ENCODE measurements around the gene C18orf32. TPM values are rescaled to one million over a fixed set of nuclear protein-coding genes. Genes with fewer than 3 reads are reported as not detected.
A peak's percentile ranks its signal among the peaks of the same experiment; 100 is the strongest.

Gene C18orf32
- total RNA-seq, 1 donor from 2014 or later: 21.1 TPM

DNA sequence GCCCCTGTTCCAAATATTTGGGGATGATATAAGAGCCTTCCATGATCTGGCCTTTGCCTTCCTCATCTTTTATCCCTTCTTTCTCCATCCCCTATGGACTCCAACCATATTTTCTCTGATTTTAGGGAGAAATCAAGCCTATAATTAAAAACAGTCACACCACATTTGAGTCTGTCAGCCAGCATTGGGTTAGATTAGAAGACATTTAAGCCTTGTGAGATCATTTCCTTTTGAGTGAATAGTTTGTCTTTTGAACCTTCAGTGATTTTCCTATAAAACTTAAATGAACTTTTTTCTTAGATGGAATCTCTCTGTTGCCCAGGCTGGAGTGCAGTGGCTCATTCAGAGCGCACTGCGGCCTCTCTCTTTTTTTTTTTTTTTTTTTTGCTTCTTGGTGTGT lies 7.6 kb upstream of the C18orf32 start:
- no peak overlapping the region for H3K4me3 ChIP-seq
- H3K27ac ChIP-seq: no peak overlapping the region
- DNase-seq (ENCODE audit: extremely low spot score in 2 of 2): no peak
- H3K9me3 ChIP-seq: no peaks in the 10 kb centered on the region
- H3K4me1 ChIP-seq: peaks cover 20% of the 10 kb centered on the region
- TF ChIP-seq POLR2A (IDR thresholded peaks at IDR 0.05) (no peak), POLR2AphosphoS5 (IDR thresholded peaks at IDR 0.05; ENCODE audit: insufficient read depth in 1 of 2, low read depth in 1 of 2) (no peak)
- TF ChIP-seq, protein P1, sequence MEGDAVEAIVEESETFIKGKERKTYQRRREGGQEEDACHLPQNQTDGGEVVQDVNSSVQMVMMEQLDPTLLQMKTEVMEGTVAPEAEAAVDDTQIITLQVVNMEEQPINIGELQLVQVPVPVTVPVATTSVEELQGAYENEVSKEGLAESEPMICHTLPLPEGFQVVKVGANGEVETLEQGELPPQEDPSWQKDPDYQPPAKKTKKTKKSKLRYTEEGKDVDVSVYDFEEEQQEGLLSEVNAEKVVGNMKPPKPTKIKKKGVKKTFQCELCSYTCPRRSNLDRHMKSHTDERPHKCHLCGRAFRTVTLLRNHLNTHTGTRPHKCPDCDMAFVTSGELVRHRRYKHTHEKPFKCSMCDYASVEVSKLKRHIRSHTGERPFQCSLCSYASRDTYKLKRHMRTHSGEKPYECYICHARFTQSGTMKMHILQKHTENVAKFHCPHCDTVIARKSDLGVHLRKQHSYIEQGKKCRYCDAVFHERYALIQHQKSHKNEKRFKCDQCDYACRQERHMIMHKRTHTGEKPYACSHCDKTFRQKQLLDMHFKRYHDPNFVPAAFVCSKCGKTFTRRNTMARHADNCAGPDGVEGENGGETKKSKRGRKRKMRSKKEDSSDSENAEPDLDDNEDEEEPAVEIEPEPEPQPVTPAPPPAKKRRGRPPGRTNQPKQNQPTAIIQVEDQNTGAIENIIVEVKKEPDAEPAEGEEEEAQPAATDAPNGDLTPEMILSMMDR (IDR thresholded peaks at IDR 0.05): no peak
- H3K36me3 ChIP-seq: peaks cover 0 to 18% of the 10 kb centered on the region in 2 donors
- H3K27me3 ChIP-seq: no peaks in the 10 kb centered on the region
- intact Hi-C loops (cut with DNase I): no loop called here

DNA sequence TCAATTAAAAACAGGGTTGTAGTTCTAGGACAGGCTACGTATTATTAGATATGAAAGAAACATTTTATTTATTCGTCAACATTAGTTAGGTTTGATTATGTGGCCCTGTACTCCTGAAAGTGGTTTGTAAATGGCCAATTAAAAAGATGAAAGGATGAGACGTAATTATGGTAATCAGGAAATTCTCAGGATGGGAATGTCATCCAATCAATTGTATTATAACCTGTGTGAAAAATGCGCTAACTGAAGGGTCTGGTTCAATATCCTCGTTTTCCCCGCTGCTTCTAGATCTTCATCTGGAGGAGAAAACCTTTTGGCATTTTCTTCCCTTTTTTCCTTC lies 5.6 kb upstream of the C18orf32 start:
- peaks cover 0 to 35% of the 10 kb centered on the region in 2 donors for H3K36me3 ChIP-seq
- H3K9me3 ChIP-seq: no peaks in the 10 kb centered on the region
- H3K4me1 ChIP-seq: peaks cover 33% of the 10 kb centered on the region
- DNase-seq (ENCODE audit: extremely low spot score in 2 of 2): no peak
- intact Hi-C loops (cut with DNase I): no loop called here
- TF ChIP-seq POLR2AphosphoS5 (IDR thresholded peaks at IDR 0.05; ENCODE audit: insufficient read depth in 1 of 2, low read depth in 1 of 2) (no peak), POLR2A (IDR thresholded peaks at IDR 0.05) (no peak)
- TF ChIP-seq, protein P1 (IDR thresholded peaks at IDR 0.05): no peak
- peak overlapping the region in 1 of 2 donors; percentile 83 for H3K4me3 ChIP-seq
- H3K27ac ChIP-seq: peak overlapping the region; percentile 87
- no peaks in the 10 kb centered on the region for H3K27me3 ChIP-seq

DNA sequence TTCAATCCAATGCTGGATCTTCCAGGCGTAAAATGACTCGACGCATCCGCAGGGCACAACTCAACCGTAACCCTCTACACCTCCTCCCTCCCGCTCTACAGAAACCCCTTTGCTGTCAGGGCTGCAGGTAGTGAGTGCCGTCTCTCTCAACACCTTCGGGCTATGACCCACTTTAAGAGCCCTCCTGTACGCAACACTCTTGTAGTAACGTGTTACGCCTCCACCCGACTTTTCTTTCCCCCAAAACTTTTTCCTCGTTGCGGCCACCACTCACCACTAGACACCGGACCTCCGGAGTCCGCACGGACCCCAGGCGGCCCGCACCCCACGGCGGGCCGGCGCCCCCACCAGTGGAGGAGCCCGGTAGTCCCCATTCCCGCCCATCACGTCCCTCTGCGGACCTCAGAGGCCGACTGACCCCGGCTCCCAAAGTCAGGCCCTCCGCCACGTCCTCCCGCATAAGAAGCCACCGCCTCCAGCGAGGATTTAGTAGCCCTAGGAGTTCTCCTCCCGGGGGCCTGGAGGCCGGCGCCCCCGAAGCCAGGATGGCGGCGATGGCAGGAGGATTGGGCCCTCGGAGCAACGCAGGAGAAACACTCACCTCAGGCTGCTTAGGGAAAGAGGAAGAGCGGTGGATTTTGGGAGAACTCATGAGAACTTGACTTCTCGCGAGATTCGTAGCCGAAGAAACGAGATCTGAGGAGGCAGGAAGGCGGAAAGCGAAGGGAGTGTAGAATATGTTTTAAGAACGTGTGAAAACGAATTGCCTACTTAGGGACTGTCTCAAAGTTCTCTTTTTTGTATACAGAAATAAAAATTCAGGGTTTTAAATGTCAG lies 5.0 kb upstream of the C18orf32 start, which contains the start of gene RPL17:
Gene RPL17 (minus strand): TSS at position 609 of the 837 bp plus-strand sequence.
- no peaks in the 10 kb centered on the region for H3K27me3 ChIP-seq
- H3K36me3 ChIP-seq: peaks cover 0 to 35% of the 10 kb centered on the region in 2 donors
- H3K27ac ChIP-seq: peak within 1 kb of the TSS; percentile 87
- TF ChIP-seq POLR2AphosphoS5 (IDR thresholded peaks at IDR 0.05; ENCODE audit: insufficient read depth in 1 of 2, low read depth in 1 of 2) (peak; percentile 99 to 100), POLR2A (IDR thresholded peaks at IDR 0.05) (peak in 1 of 2 donors; percentile 93)
- TF ChIP-seq, protein P1 (IDR thresholded peaks at IDR 0.05): no peak
- intact Hi-C loops (cut with DNase I): no loop called here
- DNase-seq (ENCODE audit: extremely low spot score in 2 of 2): peak in 1 of 2 donors; percentile 97
- H3K4me3 ChIP-seq: peak within 1 kb of the TSS; percentile 74 to 83
- peaks cover 37% of the 10 kb centered on the region for H3K4me1 ChIP-seq
- H3K9me3 ChIP-seq: no peaks in the 10 kb centered on the region

- H3K4me1 ChIP-seq: peaks cover 37% of the 10 kb centered on the region
- intact Hi-C loops (cut with DNase I): no loop called here
- no peaks in the 10 kb centered on the region for H3K27me3 ChIP-seq
- peak overlapping the region; percentile 87 for H3K27ac ChIP-seq
- H3K9me3 ChIP-seq: no peaks in the 10 kb centered on the region
- H3K4me3 ChIP-seq: peak overlapping the region; percentile 74 to 83
- TF ChIP-seq POLR2A (IDR thresholded peaks at IDR 0.05) (no peak), POLR2AphosphoS5 (IDR thresholded peaks at IDR 0.05; ENCODE audit: insufficient read depth in 1 of 2, low read depth in 1 of 2) (no peak)
- TF ChIP-seq, protein P1 (IDR thresholded peaks at IDR 0.05): no peak
- peaks cover 0 to 35% of the 10 kb centered on the region in 2 donors for H3K36me3 ChIP-seq
- DNase-seq (ENCODE audit: extremely low spot score in 2 of 2): no peak
These were observed 4.5 kb upstream of the C18orf32 start for GRCh38 chr18:49491534-49491856.

DNA sequence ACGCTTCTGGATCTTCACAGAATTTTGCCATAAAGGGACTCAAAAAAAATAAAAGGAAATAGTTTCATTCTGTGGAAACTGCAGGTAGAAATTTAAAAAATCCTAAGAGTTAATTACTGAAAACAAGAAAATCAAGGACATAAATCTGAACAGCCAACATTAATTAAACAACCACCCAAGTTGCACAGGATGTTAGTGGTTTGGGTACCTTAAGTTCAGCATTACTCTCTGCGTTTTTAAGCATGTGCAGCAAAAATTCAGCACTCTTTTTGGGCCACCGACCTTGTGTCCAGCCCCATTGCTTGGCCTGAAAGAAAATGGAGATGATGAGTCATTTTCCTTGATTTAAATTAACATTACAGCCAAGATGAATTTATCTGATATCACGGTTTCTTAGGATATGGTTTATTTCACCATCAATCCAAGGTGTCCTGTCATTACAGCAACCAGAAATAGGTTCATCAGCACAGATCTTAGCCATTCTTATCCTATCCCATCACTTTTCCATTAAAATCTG lies 3.3 kb upstream of the C18orf32 start:
- no peaks in the 10 kb centered on the region for H3K9me3 ChIP-seq
- no peak for DNase-seq (ENCODE audit: extremely low spot score in 2 of 2)
- H3K36me3 ChIP-seq: peaks cover 0 to 35% of the 10 kb centered on the region in 2 donors
- H3K27me3 ChIP-seq: no peaks in the 10 kb centered on the region
- no peak overlapping the region for H3K4me3 ChIP-seq
- intact Hi-C loops (cut with DNase I): no loop called here
- TF ChIP-seq, protein P1 (IDR thresholded peaks at IDR 0.05): no peak
- TF ChIP-seq POLR2A (IDR thresholded peaks at IDR 0.05): no peak
- TF ChIP-seq POLR2AphosphoS5 (IDR thresholded peaks at IDR 0.05; ENCODE audit: insufficient read depth in 1 of 2, low read depth in 1 of 2): no peak
- H3K4me1 ChIP-seq: peaks cover 48% of the 10 kb centered on the region
- H3K27ac ChIP-seq: no peak overlapping the region
